GM21390 (cell line): Measurements from ENCODE around the gene RNPEP.
"Not testable (repeated sequence)": the region's sequence is repeated elsewhere in the genome, so short reads cannot be mapped to it uniquely, and the experiment has no call there.

Source experiments
- ATAC-seq: cut with Tn5 transposase; IDR thresholded peaks from one replicate; pipeline ENCODE4 v1.9.1; 2021; ENCODE audit not compliant: unreplicated experiment

The RNPEP gene

GRCh38 chr1:202034149-202034682 lies 51.8 kb downstream of the RNPEP start:
- no peak for ATAC-seq

- ATAC-seq = no peak
These were observed 52.4 kb downstream of the RNPEP start for GRCh38 chr1:202034683-202035462.

GRCh38 chr1:202036595-202037387 lies 54.3 kb downstream of the RNPEP start:
- ATAC-seq = no peak

GRCh38 chr1:202037706-202038296 lies 55.4 kb downstream of the RNPEP start:
- no peak for ATAC-seq

GRCh38 chr1:202038688-202039346 lies 56.4 kb downstream of the RNPEP start:
- ATAC-seq = peak; percentile 72

- ATAC-seq = no peak
These were observed 63.3 kb downstream of the RNPEP start for GRCh38 chr1:202045705-202046104.

GRCh38 chr1:202046227-202046626 lies 63.8 kb downstream of the RNPEP start:
- no peak for ATAC-seq

GRCh38 chr1:202046748-202047708 lies 64.6 kb downstream of the RNPEP start:
- ATAC-seq = no peak

- ATAC-seq = no peak
These were observed 65.5 kb downstream of the RNPEP start for GRCh38 chr1:202047977-202048376.

- no peak for ATAC-seq
These were observed 66.7 kb downstream of the RNPEP start for GRCh38 chr1:202049129-202049528.

GRCh38 chr1:202054094-202054493 lies 71.6 kb downstream of the RNPEP start:
- no peak for ATAC-seq

- not testable (repeated sequence) for ATAC-seq
These were observed 72.2 kb downstream of the RNPEP start for GRCh38 chr1:202054673-202055072.
